H9 (cell line): ENCODE measurements around the gene CCM2. TPM values are rescaled to one million over a fixed set of nuclear protein-coding genes. Genes with fewer than 3 reads are reported as not detected.
A peak's percentile ranks its signal among the peaks of the same experiment; 100 is the strongest.

Source experiments
- DNase-seq: peaks from one replicate; pipeline ENCODE4 v3.0.0-alpha.2; 2017
- H2AFZ ChIP-seq: one replicate; pipeline ENCODE4 v1.6.1; 2013; ENCODE audit warnings: mild to moderate bottlenecking, low read length, control low read depth, moderate library complexity
- H2AK5ac ChIP-seq: 2 replicates; pipeline ENCODE4 v1.6.1; 2013; ENCODE audit warnings: low read length, control low read depth, mixed read lengths; ENCODE audit not compliant: insufficient read length
- H2BK120ac ChIP-seq: one replicate; pipeline ENCODE4 v1.6.1; 2013; ENCODE audit warnings: low read depth, mild to moderate bottlenecking, low read length, control low read depth, inconsistent platforms; ENCODE audit not compliant: poor library complexity, severe bottlenecking
- H2BK12ac ChIP-seq: 2 replicates; pipeline ENCODE4 v1.6.1; 2013; ENCODE audit warnings: low read length, control low read depth, mixed read lengths, low read depth; ENCODE audit not compliant: insufficient read length
- H2BK15ac ChIP-seq: 2 replicates; pipeline ENCODE4 v1.6.1; 2013; ENCODE audit warnings: low read depth, low read length, control low read depth
- H2BK20ac ChIP-seq: one replicate; pipeline ENCODE4 v1.6.1; 2013; ENCODE audit warnings: low read depth, mild to moderate bottlenecking, low read length, control low read depth, inconsistent platforms; ENCODE audit not compliant: poor library complexity, severe bottlenecking
- H2BK5ac ChIP-seq: 2 replicates; pipeline ENCODE4 v1.6.1; 2013; ENCODE audit warnings: low read length, control low read depth, mixed read lengths; ENCODE audit not compliant: insufficient read length
- H3K14ac ChIP-seq: 2 replicates; pipeline ENCODE4 v1.6.1; 2013; ENCODE audit warnings: low read length, control low read depth; ENCODE audit not compliant: insufficient read depth
- H3K18ac ChIP-seq: 2 replicates; pipeline ENCODE4 v1.6.1; 2013; ENCODE audit warnings: low read depth, mild to moderate bottlenecking, mixed read lengths, low read length, control low read depth; ENCODE audit not compliant: insufficient read length
- H3K23ac ChIP-seq: 2 replicates; pipeline ENCODE4 v1.6.1; 2013; ENCODE audit warnings: low read length, control low read depth, mixed read lengths, low read depth; ENCODE audit not compliant: insufficient read length
- H3K23me2 ChIP-seq: 2 replicates; pipeline ENCODE4 v1.6.1; 2013; ENCODE audit warnings: low read depth, mild to moderate bottlenecking, mixed read lengths, low read length, control low read depth; ENCODE audit not compliant: insufficient read length, poor library complexity, severe bottlenecking
- H3K27ac ChIP-seq: 2 replicates; pipeline ENCODE4 v1.5.1; 2013; ENCODE audit warnings: low read length, control low read depth, mixed read lengths, low read depth; ENCODE audit not compliant: insufficient read length
- H3K27me3 ChIP-seq: 2 replicates; pipeline ENCODE4 v1.6.1; 2013; ENCODE audit warnings: low read length, control low read depth, inconsistent platforms; ENCODE audit not compliant: insufficient read depth
- H3K4ac ChIP-seq: 2 replicates; pipeline ENCODE4 v1.6.1; 2013; ENCODE audit warnings: low read depth, mild to moderate bottlenecking, control low read depth, inconsistent platforms, low read length, moderate library complexity
- H3K4me1 ChIP-seq: 2 replicates; pipeline ENCODE4 v1.6.1; 2013; ENCODE audit warnings: low read length, control low read depth, inconsistent platforms; ENCODE audit not compliant: insufficient read depth
- H3K4me2 ChIP-seq: 2 replicates; pipeline ENCODE4 v1.6.1; 2013; ENCODE audit warnings: low read length, control low read depth, mixed read lengths; ENCODE audit not compliant: insufficient read length, insufficient read depth
- H3K56ac ChIP-seq: 2 replicates; pipeline ENCODE4 v1.6.1; 2013; ENCODE audit warnings: low read depth, mild to moderate bottlenecking, mixed read lengths, low read length, control low read depth; ENCODE audit not compliant: insufficient read length
- H3K79me1 ChIP-seq: 2 replicates; pipeline ENCODE4 v1.6.1; 2013; ENCODE audit warnings: low read depth, mild to moderate bottlenecking, moderate library complexity, low read length, control low read depth, inconsistent platforms; ENCODE audit not compliant: insufficient read depth, poor library complexity, severe bottlenecking
- H3K79me2 ChIP-seq: 2 replicates; pipeline ENCODE4 v1.6.1; 2013; ENCODE audit warnings: low read length, control low read depth, inconsistent platforms; ENCODE audit not compliant: insufficient read depth
- H3K9ac ChIP-seq: 2 replicates; pipeline ENCODE4 v1.6.1; 2013; ENCODE audit warnings: low read length, control low read depth, mixed read lengths; ENCODE audit not compliant: insufficient read length; ENCODE audit errors: extremely low read depth
- H3K9me3 ChIP-seq: one replicate; pipeline ENCODE4 v1.6.1; 2013; ENCODE audit warnings: low read depth, low read length, inconsistent platforms; ENCODE audit not compliant: control insufficient read depth
- H3T11ph ChIP-seq: one replicate; pipeline ENCODE4 v1.6.1; 2013; ENCODE audit warnings: mild to moderate bottlenecking, low read length, control low read depth, inconsistent platforms
- H4K20me1 ChIP-seq: one replicate; pipeline ENCODE4 v1.6.1; 2013; ENCODE audit not compliant: control insufficient read depth, insufficient read length, insufficient read depth
- H4K5ac ChIP-seq: 2 replicates; pipeline ENCODE4 v1.6.1; 2013; ENCODE audit warnings: low read depth, mild to moderate bottlenecking, mixed read lengths, low read length, control low read depth; ENCODE audit not compliant: insufficient read length
- H4K8ac ChIP-seq: replicated peaks from 2 replicates; pipeline ENCODE4 v1.6.1; 2013; ENCODE audit warnings: low read length, control low read depth, mixed read lengths, low read depth; ENCODE audit not compliant: insufficient read length
- H4K91ac ChIP-seq: 2 replicates; pipeline ENCODE4 v1.6.1; 2013; ENCODE audit warnings: low read depth, mild to moderate bottlenecking, moderate library complexity, mixed read lengths, low read length, control low read depth; ENCODE audit not compliant: insufficient read length
- H3K27ac Mint-ChIP-seq, 3 experiments: 2 replicates in 2 of 3; 3 replicates in 1 of 3; pipeline ENCODE4 v1.8.0; 2020 to 2021; ENCODE audit warnings: mixed read lengths in 3 of 3, mild to moderate bottlenecking in 1 of 3, moderate library complexity in 1 of 3
- H3K27me3 Mint-ChIP-seq: 2 replicates; pipeline ENCODE4 v1.8.0; 2021; ENCODE audit warnings: low read depth, mild to moderate bottlenecking, moderate library complexity, mixed read lengths
- H3K36me3 Mint-ChIP-seq, 3 experiments: 2 replicates in 2 of 3; 3 replicates in 1 of 3; pipeline ENCODE4 v1.8.0; 2020 to 2021; ENCODE audit warnings: low read depth in 3 of 3, mixed read lengths in 3 of 3; ENCODE audit not compliant: insufficient read depth in 1 of 3
- H3K4me1 Mint-ChIP-seq, 2 experiments: 2 replicates each; pipeline ENCODE4 v1.8.0; 2020; ENCODE audit warnings: mixed read lengths in 2 of 2
- H3K4me3 Mint-ChIP-seq, 2 experiments: 2 replicates in 1 of 2; 3 replicates in 1 of 2; pipeline ENCODE4 v1.8.0; 2020 to 2021; ENCODE audit warnings: mild to moderate bottlenecking in 2 of 2, mixed read lengths in 2 of 2, moderate library complexity in 1 of 2
- H3K9me3 Mint-ChIP-seq, 2 experiments: 2 replicates in 1 of 2; 3 replicates in 1 of 2; pipeline ENCODE4 v1.8.0; 2020; ENCODE audit warnings: mild to moderate bottlenecking in 2 of 2, mixed read lengths in 2 of 2, moderate library complexity in 1 of 2
- CTCF ChIP-seq: fragments of 200-600 bp; sonication (generic); conservative IDR thresholded peaks from 3 replicates; pipeline ENCODE4 v1.8.0; 2021; ENCODE audit warnings: antibody characterized with exemption, mild to moderate bottlenecking
- WGBS: extraction: QIAGEN DNeasy Blood & Tissue Kit; methylation state at CpG from one replicate; pipeline ENCODE4 v1.1.7; 2013; ENCODE audit warnings: missing lambda C conversion rate, low lambda C conversion rate, mixed read lengths; ENCODE audit not compliant: insufficient read length; ENCODE audit errors: extremely low coverage; 5-methylcytosine and 5-hydroxymethylcytosine counted together
- total RNA-seq: library from RNA; stranded (reverse); gene quantifications from 2 replicates; pipeline ENCODE4 v1.2.1, GENCODE V29; 2021

Gene CCM2
- total RNA-seq, 1 experiment from 2014 or later: 30.4 TPM

- no peak overlapping the region for H3T11ph ChIP-seq
- H2AK5ac ChIP-seq: no peak overlapping the region
- no peak overlapping the region for H2BK20ac ChIP-seq
- H4K91ac ChIP-seq: no peak overlapping the region
- H3K56ac ChIP-seq: no peak overlapping the region
- H3K23ac ChIP-seq: no peak overlapping the region
- H2BK15ac ChIP-seq: no peak overlapping the region
- TF ChIP-seq CTCF: no peak
- no peak overlapping the region for H2BK5ac ChIP-seq
- no peak overlapping the region for H4K8ac ChIP-seq
- no peak overlapping the region for H3K14ac ChIP-seq
- no peaks in the 10 kb centered on the region for H3K4me1 ChIP-seq
- H3K23me2 ChIP-seq: no peaks in the 10 kb centered on the region
- no peak overlapping the region for H2BK120ac ChIP-seq
- no CpG with 5 or more reads among the region's 6 CpGs for WGBS
- no peaks in the 10 kb centered on the region for H3K9me3 Mint-ChIP-seq
- no peak overlapping the region for H4K5ac ChIP-seq
- peak overlapping the region in 1 of 3 experiments; percentile 13; a peak in 1 of 7 replicates for H3K27ac Mint-ChIP-seq
- no peak overlapping the region for H2AFZ ChIP-seq
- H3K4me1 Mint-ChIP-seq: no peaks in the 10 kb centered on the region
- H3K4ac ChIP-seq: no peak overlapping the region
- peaks cover 1% of the 10 kb centered on the region; the same call in 1 of the 2 replicates for H3K79me2 ChIP-seq
- H2BK12ac ChIP-seq: no peak overlapping the region
- H3K4me3 Mint-ChIP-seq: no peak overlapping the region
- no peak for DNase-seq
- H3K18ac ChIP-seq: no peak overlapping the region
- H3K27me3 ChIP-seq: no peaks in the 10 kb centered on the region
- no peaks in the 10 kb centered on the region for H3K27me3 Mint-ChIP-seq
- no peaks in the 10 kb centered on the region; a peak in 1 of 7 replicates for H3K36me3 Mint-ChIP-seq
- no peak overlapping the region for H3K9ac ChIP-seq
- H3K9me3 ChIP-seq: no peaks in the 10 kb centered on the region
- H3K4me2 ChIP-seq: no peak overlapping the region
- no peaks in the 10 kb centered on the region for H4K20me1 ChIP-seq
- no peaks in the 10 kb centered on the region for H3K79me1 ChIP-seq
- no peak overlapping the region for H3K27ac ChIP-seq
These were observed 53.4 kb downstream of the CCM2 start for GRCh38 chr7:45053401-45053800.
